Lung (tissue), 12 donors: ENCODE results near the gene TGFBR3. TPM values are rescaled to one million over a fixed set of nuclear protein-coding genes. Genes with fewer than 3 reads are reported as not detected.

ENCODE experiments used
- ATAC-seq: fragments of 200-7000 bp; cut with Tn5 transposase; one replicate; pipeline ENCODE4 v1.9.1; 2020; ENCODE audit warnings: moderate number of reproducible peaks; ENCODE audit not compliant: insufficient read depth, low FRiP score
- DNase-seq, 3 donors: peaks; one replicate each; pipeline ENCODE4 v3.0.0-alpha.2; 2013 to 2017
- H3K27ac ChIP-seq, 2 donors: one replicate each; pipeline ENCODE4 v1.5.1; 2013; ENCODE audit warnings: mild to moderate bottlenecking in 2 of 2, moderate library complexity in 2 of 2, control low read depth in 1 of 2, inconsistent platforms in 1 of 2, low read depth in 1 of 2, low read length in 1 of 2
- H3K27me3 ChIP-seq, 3 donors: one replicate each; pipeline ENCODE4 v1.5.1; 2013; ENCODE audit warnings: low read length in 2 of 3; ENCODE audit not compliant: control insufficient read depth in 3 of 3, insufficient read depth in 3 of 3
- H3K36me3 ChIP-seq, 4 donors: one replicate each; pipeline ENCODE4 v1.5.1; 2013; ENCODE audit warnings: low read length in 4 of 4, mild to moderate bottlenecking in 1 of 4, moderate library complexity in 1 of 4; ENCODE audit not compliant: control insufficient read depth in 4 of 4, insufficient read depth in 4 of 4
- H3K4me1 ChIP-seq, 5 donors: one replicate each; pipeline ENCODE4 v1.5.1; 2013; ENCODE audit warnings: low read length in 5 of 5, mild to moderate bottlenecking in 2 of 5, moderate library complexity in 1 of 5; ENCODE audit not compliant: control insufficient read depth in 5 of 5, insufficient read depth in 5 of 5
- H3K4me3 ChIP-seq: one replicate; pipeline ENCODE4 v1.5.1; 2013; ENCODE audit warnings: mild to moderate bottlenecking, control low read depth, moderate library complexity
- H3K9ac ChIP-seq, 2 donors: one replicate each; pipeline ENCODE4 v1.5.1; 2013; ENCODE audit warnings: low read length in 2 of 2, control low read depth in 1 of 2; ENCODE audit not compliant: insufficient read depth in 1 of 2
- H3K9me3 ChIP-seq, 4 donors: one replicate each; pipeline ENCODE4 v1.5.1; 2013; ENCODE audit warnings: low read length in 3 of 4, mild to moderate bottlenecking in 1 of 4, moderate library complexity in 1 of 4; ENCODE audit not compliant: control insufficient read depth in 4 of 4, insufficient read depth in 3 of 4
- CTCF ChIP-seq: IDR thresholded peaks from 2 replicates; pipeline ENCODE4 v1.5.1; 2012; ENCODE audit warnings: mild to moderate bottlenecking; ENCODE audit errors: control extremely low read depth, extremely low read depth
- WGBS, 2 donors: extraction: QIAGEN DNeasy Blood & Tissue Kit; methylation state at CpG; one replicate each; pipeline ENCODE4 v1.1.7; 2013; 5-methylcytosine and 5-hydroxymethylcytosine counted together
- polyA plus RNA-seq, 2 donors: library from polyadenylated mRNA; stranded (reverse); fragments of 200-250 nt; gene quantifications; one replicate each; pipeline ENCODE4 v1.2.1, GENCODE V29; 2013
- total RNA-seq, 2 donors: library from RNA; depleted of rRNA in 1 of 2; stranded (reverse); fragments of >200 nt in 1 of 2; gene quantifications; one replicate each; pipeline ENCODE4 v1.2.1, GENCODE V29; 2014 to 2021
- donor health status: control.
- donor health status: control.
- donor health status: Bipolar disorder and iron deficiency.
- donor health status: healthy.
- donor health status: DM: yes; HTN: yes; CAD: no.

TGFBR3 gene
- total and polyA plus RNA-seq, 4 donors, result 13.1 to 99.6 (median 26.5) TPM

DNA sequence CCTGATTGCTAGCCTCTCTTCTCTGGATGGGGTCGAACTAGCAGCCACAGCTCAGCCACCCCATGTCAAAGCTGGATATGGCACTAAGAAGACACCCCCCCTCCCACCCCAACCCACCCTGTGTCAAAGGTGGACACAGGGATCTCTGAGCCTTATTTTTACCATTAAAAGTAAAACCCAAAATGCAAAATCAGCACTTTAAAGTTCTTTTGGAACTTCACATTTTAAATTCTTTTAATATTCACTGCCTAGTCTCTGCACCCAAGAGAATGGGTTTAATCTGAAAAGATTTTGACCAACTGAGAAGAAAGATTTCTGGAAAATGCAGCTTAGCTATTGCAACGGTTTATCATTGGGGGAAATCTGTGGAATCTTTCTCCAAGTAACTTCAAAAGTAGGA is 167.6 kb downstream of the TGFBR3 start:
- H3K36me3 ChIP-seq, result peaks cover 17 to 27% (median 20%) of the 10 kb centered on the region in 4 donors

GRCh38 chr1:91717839-91718238 is 168.1 kb downstream of the TGFBR3 start:
- Histone ChIP-seq H3K36me3 (peaks cover 17 to 27% (median 20%) of the 10 kb centered on the region in 4 donors), H3K9me3 (no peaks in the 10 kb centered on the region), H3K4me1 (peaks cover 0 to 37% (median 20%) of the 10 kb centered on the region in 5 donors), H3K4me3 (no peak overlapping the region), H3K9ac (no peak overlapping the region), H3K27ac (no peak overlapping the region), H3K27me3 (no peaks in the 10 kb centered on the region)
- ATAC-seq (no peak), DNase-seq (no peak)
- WGBS, 2 donors, result 82 to 85% methylated on average over 2 of the region's 2 CpGs
- no peak for TF ChIP-seq CTCF

More for the DNA sequence above, 167.6 kb downstream of the TGFBR3 start:
- WGBS, 2 donors, result 78 to 92% methylated on average over 2 of the region's 2 CpGs
- ATAC-seq (no peak), DNase-seq (no peak)
- no peaks in the 10 kb centered on the region for H3K9me3 ChIP-seq
- no peak overlapping the region for H3K9ac ChIP-seq
- H3K27me3 ChIP-seq, result no peaks in the 10 kb centered on the region
- no peak for TF ChIP-seq CTCF
- H3K4me1 ChIP-seq, result peaks cover 0 to 31% (median 16%) of the 10 kb centered on the region in 5 donors
- no peak overlapping the region for H3K27ac ChIP-seq
- no peak overlapping the region for H3K4me3 ChIP-seq

DNA sequence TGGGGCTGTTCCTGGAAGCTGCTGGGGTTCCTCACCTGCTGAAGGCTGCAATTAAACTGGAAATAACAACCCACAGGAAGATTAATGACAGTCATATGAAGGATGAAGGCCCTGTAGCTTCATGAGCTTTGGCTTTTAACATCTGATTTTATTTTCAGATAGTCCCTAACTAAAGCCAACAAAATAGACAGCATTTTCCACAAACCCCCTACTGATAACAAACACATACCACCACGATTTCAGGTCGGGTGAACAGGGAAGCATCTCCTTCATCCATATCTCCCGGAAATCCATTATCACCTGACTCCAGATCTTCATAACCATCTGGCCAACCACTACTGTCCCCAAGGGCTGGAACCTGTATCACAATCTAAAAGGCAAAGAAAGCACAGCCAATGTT is 169.6 kb downstream of the TGFBR3 start:
- Histone ChIP-seq H3K4me1 (peaks cover 0 to 46% (median 26%) of the 10 kb centered on the region in 5 donors), H3K36me3 (peaks cover 18 to 29% (median 25%) of the 10 kb centered on the region in 4 donors)
- WGBS, 2 donors, result 79 to 86% methylated on average over 3 of the region's 3 CpGs

More for the DNA sequence above, 169.6 kb downstream of the TGFBR3 start:
- ATAC-seq (no peak), DNase-seq (no peak)
- no peak for TF ChIP-seq CTCF
- Histone ChIP-seq H3K9me3 (no peaks in the 10 kb centered on the region), H3K27me3 (no peaks in the 10 kb centered on the region), H3K27ac (no peak overlapping the region), H3K4me3 (no peak overlapping the region), H3K9ac (no peak overlapping the region)
